A549 (cell line): ENCODE measurements around the gene EWSR1.

Experiments
- NFE2L2 ChIP-seq: fragments of 150-350 bp; conservative IDR thresholded peaks from 2 replicates; pipeline ENCODE4 v1.6.1; 2014; ENCODE audit warnings: low read length
- POLR2A ChIP-seq: IDR thresholded peaks from 2 replicates; pipeline ENCODE4 v1.6.1; 2012; ENCODE audit warnings: mild to moderate bottlenecking, low read length
- POLR2AphosphoS2 ChIP-seq: conservative IDR thresholded peaks from 2 replicates; pipeline ENCODE4 v1.6.1; 2012; ENCODE audit warnings: low read length, improper control_type of control experiment, inconsistent platforms
- RNF2 ChIP-seq: fragments of 200-600 bp; sonication (generic); IDR thresholded peaks from 2 replicates; pipeline ENCODE4 v1.6.1; 2016; ENCODE audit warnings: low read depth, mild to moderate bottlenecking, antibody characterized with exemption, moderate library complexity, borderline replicate concordance
- SMC3 ChIP-seq: fragments of >200 bp; sonication (Bioruptor Twin); formaldehyde crosslinking; IDR thresholded peaks from 3 replicates; pipeline ENCODE4 v1.6.1; 2018; ENCODE audit warnings: inconsistent platforms
- TF ChIP-seq, protein P1 (sequence below): fragments of >200 bp; sonication (Bioruptor Twin); formaldehyde crosslinking; IDR thresholded peaks from 3 replicates; pipeline ENCODE4 v1.5.1; 2016
- TF ChIP-seq, protein P2 (sequence below): fragments of 250-450 bp; sonication (Bioruptor Pico); IDR thresholded peaks from 2 replicates; pipeline ENCODE4 v1.5.0; 2021; ENCODE audit warnings: mild to moderate bottlenecking, moderate library complexity, borderline replicate concordance
- TF ChIP-seq, protein P3 (sequence below): fragments of 200-600 bp; sonication (generic); IDR thresholded peaks from 2 replicates; pipeline ENCODE4 v1.6.1; 2016; ENCODE audit warnings: antibody characterized with exemption, mild to moderate bottlenecking, moderate library complexity
- TF ChIP-seq, protein P4 (sequence below): IDR thresholded peaks from 2 replicates; pipeline ENCODE4 v1.6.1; 2012

DNA sequence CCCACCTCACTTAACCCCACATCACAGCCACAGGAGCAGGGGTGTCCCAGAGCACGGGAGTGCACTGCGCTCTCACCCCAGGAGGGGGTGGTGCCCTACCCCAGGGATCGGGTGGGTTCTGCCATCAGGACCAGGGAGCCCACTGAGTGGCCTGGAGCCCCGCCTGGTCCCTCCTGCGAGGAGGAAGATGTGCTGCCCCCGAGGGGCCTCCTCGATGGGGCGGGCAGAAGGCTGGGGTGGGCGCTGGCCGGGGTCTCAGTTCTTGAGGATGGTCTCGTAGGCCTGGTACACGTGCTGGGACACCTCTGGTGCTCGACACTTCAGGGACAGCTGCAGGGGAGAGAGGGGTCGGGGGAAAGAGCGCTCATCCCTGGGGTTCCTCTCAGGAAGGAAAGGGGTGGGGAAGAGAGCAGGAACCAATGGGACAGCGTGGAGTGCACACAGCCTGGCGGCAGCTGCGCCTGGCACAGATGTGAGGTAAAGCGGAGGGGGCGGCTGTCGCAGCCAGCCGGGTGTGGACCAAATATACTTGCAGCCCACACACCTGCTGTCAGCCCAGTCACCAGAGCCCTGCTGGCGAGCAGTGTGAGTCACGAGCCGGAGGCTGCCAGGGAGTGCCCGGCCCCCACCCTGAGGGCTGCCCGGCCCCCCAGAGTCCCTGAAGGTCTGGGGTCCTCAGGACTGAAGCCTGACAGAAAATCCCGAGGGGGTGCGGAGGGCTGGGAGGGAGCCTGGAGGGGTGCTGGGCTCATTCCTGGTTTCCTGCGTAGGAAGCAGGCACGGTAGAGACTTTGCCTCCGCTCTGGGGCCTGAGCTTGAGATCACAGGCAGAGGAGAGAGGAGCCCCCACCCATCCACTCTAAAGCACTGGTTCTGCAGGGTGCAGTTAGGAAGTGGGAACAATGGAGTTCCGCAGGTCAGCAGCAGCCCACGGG is 60.8 kb downstream of the EWSR1 start:
- TF ChIP-seq POLR2AphosphoS2 (no peak), NFE2L2 (no peak), POLR2A (no peak), RNF2 (no peak), SMC3 (no peak)
- TF ChIP-seq, protein P1, sequence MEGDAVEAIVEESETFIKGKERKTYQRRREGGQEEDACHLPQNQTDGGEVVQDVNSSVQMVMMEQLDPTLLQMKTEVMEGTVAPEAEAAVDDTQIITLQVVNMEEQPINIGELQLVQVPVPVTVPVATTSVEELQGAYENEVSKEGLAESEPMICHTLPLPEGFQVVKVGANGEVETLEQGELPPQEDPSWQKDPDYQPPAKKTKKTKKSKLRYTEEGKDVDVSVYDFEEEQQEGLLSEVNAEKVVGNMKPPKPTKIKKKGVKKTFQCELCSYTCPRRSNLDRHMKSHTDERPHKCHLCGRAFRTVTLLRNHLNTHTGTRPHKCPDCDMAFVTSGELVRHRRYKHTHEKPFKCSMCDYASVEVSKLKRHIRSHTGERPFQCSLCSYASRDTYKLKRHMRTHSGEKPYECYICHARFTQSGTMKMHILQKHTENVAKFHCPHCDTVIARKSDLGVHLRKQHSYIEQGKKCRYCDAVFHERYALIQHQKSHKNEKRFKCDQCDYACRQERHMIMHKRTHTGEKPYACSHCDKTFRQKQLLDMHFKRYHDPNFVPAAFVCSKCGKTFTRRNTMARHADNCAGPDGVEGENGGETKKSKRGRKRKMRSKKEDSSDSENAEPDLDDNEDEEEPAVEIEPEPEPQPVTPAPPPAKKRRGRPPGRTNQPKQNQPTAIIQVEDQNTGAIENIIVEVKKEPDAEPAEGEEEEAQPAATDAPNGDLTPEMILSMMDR: no peak
- TF ChIP-seq, protein P2, sequence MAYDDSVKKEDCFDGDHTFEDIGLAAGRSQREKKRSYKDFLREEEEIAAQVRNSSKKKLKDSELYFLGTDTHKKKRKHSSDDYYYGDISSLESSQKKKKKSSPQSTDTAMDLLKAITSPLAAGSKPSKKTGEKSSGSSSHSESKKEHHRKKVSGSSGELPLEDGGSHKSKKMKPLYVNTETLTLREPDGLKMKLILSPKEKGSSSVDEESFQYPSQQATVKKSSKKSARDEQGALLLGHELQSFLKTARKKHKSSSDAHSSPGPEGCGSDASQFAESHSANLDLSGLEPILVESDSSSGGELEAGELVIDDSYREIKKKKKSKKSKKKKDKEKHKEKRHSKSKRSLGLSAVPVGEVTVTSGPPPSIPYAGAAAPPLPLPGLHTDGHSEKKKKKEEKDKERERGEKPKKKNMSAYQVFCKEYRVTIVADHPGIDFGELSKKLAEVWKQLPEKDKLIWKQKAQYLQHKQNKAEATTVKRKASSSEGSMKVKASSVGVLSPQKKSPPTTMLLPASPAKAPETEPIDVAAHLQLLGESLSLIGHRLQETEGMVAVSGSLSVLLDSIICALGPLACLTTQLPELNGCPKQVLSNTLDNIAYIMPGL (CRISPR knock-in tag): no peak
- TF ChIP-seq, protein P3, sequence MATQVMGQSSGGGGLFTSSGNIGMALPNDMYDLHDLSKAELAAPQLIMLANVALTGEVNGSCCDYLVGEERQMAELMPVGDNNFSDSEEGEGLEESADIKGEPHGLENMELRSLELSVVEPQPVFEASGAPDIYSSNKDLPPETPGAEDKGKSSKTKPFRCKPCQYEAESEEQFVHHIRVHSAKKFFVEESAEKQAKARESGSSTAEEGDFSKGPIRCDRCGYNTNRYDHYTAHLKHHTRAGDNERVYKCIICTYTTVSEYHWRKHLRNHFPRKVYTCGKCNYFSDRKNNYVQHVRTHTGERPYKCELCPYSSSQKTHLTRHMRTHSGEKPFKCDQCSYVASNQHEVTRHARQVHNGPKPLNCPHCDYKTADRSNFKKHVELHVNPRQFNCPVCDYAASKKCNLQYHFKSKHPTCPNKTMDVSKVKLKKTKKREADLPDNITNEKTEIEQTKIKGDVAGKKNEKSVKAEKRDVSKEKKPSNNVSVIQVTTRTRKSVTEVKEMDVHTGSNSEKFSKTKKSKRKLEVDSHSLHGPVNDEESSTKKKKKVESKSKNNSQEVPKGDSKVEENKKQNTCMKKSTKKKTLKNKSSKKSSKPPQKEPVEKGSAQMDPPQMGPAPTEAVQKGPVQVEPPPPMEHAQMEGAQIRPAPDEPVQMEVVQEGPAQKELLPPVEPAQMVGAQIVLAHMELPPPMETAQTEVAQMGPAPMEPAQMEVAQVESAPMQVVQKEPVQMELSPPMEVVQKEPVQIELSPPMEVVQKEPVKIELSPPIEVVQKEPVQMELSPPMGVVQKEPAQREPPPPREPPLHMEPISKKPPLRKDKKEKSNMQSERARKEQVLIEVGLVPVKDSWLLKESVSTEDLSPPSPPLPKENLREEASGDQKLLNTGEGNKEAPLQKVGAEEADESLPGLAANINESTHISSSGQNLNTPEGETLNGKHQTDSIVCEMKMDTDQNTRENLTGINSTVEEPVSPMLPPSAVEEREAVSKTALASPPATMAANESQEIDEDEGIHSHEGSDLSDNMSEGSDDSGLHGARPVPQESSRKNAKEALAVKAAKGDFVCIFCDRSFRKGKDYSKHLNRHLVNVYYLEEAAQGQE: no peak
- TF ChIP-seq, protein P4, sequence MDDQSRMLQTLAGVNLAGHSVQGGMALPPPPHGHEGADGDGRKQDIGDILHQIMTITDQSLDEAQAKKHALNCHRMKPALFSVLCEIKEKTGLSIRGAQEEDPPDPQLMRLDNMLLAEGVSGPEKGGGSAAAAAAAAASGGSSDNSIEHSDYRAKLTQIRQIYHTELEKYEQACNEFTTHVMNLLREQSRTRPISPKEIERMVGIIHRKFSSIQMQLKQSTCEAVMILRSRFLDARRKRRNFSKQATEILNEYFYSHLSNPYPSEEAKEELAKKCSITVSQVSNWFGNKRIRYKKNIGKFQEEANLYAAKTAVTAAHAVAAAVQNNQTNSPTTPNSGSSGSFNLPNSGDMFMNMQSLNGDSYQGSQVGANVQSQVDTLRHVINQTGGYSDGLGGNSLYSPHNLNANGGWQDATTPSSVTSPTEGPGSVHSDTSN: no peak
